Measurements from ENCODE around the gene CFAP97D1.
"Not testable (repeated sequence)": the region's sequence is repeated elsewhere in the genome, so short reads cannot be mapped to it uniquely, and the experiment has no call there.

CFAP97D1 gene

DNA sequence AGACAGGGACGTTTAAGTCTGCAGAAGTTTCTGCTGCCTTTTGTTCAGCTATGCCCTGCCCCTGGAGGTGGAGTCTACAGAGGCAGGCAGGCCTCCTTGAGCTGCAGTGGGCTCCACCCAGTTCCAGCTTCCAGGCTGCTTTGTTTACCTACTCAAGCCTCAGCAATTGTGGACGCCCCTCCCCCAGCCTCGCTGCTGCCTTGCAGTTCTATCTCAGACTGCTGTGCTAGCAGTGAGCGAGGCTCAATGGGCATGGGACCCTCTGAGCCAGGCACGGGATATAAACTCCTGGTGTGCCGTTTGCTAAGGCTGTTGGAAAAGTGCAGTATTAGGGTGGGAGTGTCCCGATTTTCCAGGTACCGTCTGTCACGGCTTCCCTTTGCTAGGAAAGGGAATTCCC, 17.8 kb downstream of the CFAP97D1 start:
- not testable (repeated sequence) for DNase-seq (ENCODE audit: low spot score)

DNA sequence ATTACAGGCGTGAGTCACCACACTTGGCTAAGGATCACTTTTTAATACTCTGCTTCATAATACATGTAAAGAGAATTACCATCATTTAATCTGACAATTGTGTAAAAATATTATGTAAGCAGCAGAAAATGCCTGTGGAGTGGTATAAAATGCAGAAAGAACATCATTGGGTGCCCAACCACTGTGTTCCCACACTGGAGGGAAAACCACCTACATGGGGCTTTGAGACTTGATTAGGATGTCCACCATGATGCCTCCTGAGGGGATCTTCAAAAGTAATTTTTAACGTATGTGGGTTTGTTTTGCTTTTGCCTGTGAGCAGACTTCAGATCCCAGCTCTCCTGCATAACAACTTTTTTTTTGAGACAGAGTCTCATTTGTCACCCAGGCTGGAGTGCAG, 18.8 kb downstream of the CFAP97D1 start:
- no peak for DNase-seq (ENCODE audit: low spot score)

DNA sequence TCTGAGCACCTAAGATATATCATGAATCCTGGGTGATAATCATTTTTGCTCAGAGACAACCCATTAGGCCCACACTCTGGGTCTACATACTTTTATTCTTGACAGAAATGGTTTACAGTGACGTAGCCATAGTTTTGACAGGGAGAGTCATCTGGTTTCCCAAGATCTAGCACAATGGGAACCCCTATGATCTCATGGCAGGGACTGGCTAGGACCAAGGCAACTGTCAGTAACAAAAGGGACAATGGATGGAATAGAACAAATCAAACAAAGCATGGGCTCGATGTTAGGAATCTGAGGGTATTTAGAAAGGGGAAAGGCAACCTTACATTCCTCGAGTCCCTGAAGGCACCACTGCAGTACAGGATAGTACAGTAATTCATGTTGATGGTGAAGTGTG, 20.5 kb downstream of the CFAP97D1 start:
- DNase-seq (ENCODE audit: low spot score): no peak

DNA sequence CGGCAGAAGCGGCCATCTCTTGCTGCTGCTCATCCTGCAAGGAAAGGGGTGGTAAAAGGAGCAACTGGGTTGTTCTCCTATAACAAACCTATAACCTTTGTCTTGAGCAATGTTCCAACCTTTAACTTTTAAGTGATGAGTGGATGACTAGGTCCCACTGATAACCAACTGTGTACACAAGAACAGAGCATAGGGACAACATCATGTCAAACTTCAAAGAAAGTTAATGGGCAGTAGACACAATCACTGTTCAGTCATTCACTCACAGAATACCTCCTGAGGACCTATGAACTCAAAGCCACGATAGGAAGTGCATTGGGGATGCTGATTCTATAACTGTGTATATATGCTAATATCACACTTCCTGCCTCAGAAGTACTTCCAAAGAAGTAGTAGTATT, 21.6 kb downstream of the CFAP97D1 start:
- DNase-seq (ENCODE audit: low spot score): no peak

DNA sequence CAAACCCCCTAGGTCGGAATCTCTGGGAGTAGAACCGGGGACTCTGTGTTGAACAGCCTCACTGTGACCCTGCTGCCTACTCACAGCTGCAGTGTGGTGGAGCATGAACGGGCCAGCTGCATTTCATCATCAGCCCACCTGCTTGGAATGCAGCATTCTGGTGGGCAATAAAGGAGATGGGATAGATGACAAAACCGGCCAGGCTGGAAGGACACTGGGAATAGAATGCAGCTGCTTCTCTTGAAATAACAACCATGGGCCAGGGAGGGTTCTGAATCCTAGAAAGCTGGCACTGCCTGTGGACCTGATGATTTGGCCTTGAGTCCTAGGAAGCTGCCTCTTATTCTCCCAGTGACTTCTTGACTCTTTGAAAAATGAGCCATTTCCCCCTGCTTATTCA, 23.5 kb downstream of the CFAP97D1 start:
- DNase-seq (ENCODE audit: low spot score): peak; percentile 29

DNA sequence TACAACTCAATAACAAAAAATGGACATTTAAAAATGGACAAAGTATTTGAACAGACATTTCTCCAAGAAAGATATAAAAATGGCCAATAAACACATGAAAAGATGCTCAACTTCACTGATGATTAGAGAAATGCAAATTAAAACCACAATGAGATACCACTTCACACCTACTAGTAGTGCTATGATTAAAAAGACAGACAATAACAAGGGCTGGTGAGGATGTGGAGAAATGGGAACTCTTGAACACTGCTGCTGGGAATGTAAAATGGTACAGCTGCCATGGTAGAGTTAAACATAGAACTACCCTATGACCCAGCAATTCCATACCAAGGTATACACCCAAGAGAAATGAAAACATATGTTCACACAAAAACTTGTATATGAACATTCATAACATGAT, 24.9 kb downstream of the CFAP97D1 start:
- no peak for DNase-seq (ENCODE audit: low spot score)

DNA sequence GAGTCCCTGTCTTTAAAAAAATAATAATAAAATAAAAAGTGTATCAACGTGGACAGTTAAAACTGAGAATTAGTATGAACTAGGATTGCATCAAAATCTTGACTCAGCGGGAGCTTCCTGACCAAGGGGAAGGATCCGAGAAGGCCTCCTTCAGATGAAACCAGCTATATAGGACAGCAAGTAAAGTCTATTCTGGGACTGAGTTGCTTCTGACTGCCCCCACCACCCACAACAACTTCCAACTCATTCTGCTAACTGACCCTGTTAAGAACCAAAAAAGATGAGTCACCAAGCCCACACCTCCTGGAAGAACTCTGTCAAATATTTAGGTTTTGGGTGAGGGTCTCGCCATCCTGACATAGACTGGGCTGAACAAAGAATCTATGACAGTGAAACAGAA, 27.8 kb downstream of the CFAP97D1 start:
- no peak for DNase-seq (ENCODE audit: low spot score)

DNA sequence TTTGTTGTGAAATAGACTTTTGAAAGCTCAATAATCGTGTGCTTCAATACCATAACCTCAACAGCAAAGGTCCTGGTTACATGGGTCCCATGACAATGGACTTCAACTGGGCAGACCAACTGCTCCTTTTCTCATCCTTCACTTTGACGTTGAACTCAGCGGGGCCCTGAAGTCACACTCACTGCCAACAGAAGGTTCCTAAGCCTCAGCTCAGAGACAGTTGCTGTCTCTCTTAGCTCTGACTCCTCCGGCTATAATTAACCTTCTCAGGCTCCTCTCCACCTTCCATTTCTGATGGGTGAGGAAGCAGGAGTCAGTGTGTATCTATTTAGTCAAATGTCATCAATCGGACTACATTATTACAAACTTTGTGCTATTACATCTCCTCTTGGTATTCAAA, 28.9 kb downstream of the CFAP97D1 start:
- DNase-seq (ENCODE audit: low spot score): no peak

DNA sequence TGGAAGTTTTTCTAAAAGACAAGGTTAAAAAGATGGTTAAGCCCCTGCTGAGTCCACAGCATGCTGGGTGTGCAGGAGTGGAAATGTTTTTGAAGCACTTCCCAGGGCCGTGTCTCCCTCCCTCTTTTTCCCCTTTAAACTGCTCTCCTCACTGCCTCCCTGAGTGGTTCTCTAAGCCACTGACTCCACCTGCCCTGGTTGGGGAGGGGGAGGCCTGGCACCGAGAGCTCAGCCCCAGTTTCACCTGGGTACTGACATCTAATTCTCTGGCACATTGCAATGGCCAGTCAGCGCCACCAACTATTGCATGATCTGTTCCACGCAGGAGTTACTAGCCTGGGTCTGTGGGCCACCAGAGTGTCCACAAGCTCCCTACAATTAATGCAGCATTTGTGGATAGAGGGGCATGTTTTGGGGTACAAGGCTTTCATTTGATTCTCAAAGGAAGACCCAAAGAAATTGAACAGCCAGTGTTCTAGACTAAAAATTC, 30.0 kb downstream of the CFAP97D1 start:
- DNase-seq (ENCODE audit: low spot score): no peak

DNA sequence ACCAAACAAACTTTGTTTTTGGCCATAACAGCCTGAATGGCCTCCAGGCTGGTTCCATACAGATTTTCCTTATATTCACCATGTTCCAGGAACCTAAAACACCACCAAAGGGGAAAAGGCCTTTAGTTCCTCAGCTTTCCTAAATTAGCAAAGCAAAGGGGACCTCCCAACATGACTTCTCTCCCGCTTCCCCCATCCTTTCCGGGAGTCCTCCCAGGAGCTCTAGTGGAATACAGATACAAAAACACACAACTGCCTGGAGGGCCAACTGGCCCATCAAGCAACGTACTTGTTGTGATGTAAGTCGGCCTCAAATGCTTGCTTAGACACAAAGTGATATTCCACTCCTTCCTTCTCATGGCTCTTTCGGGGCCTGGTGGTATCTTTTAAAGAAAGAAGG, 30.6 kb downstream of the CFAP97D1 start:
- no peak for DNase-seq (ENCODE audit: low spot score)

DNA sequence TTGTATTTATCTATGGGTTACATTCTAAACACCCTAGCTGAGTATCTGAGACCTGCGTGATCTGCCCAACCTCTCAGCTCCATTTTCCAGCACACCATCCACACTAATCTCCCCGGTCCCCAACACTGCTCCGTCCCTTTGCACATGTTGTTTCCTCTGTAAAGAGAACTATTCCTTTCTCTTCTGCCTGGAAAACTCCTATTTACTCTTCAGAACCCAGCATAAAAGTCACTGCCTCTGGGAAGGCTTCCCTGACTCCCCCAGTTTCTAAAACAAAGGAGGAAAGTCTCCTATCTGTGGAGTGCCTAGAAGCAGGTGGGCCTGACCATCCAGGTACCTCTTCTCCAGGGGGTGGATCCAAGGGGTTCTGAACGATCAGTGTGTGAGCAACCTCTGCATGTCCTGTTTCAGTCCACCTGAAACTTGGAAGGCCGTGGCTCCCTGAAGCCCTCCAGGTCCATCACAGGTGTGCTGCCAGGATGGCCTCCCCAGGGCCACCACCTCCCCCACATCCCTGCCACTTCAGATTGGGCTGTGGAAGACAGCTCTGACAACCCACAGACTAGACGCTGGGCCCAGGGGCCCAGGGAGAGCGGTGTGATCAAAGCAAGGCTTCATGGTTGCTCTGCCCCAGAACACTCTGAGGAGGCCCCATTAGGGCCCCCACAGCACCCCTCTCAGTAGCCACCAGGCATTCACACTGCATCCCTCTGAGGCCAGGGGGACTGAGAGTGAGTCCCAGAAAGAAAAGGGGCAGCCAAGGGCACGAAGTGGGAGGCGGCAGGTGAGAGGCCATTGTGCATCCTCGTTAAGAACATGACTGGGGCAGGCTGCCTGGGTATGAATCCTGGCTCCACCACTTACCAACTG, 32.4 kb downstream of the CFAP97D1 start:
- no peak for DNase-seq (ENCODE audit: low spot score)

DNA sequence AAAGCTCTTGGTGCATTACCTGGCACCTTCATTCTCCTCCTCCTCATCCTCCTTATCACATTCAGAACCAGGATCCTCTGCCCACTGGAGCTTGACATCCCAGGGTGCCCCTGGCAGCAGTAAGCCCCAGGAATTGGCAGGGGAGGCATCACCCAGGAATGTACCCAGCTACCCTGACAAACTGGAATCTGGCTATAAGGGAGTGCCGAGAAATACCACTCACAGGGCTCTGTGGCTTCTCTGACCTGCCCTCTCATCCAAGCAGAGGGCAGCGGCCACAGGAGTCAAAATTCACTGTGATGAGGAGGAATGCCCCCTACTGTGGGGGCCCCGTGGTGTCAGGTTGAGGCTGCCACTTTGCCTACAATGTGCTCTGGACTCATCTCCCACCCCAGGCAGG, 33.2 kb downstream of the CFAP97D1 start:
- DNase-seq (ENCODE audit: low spot score): no peak

DNA sequence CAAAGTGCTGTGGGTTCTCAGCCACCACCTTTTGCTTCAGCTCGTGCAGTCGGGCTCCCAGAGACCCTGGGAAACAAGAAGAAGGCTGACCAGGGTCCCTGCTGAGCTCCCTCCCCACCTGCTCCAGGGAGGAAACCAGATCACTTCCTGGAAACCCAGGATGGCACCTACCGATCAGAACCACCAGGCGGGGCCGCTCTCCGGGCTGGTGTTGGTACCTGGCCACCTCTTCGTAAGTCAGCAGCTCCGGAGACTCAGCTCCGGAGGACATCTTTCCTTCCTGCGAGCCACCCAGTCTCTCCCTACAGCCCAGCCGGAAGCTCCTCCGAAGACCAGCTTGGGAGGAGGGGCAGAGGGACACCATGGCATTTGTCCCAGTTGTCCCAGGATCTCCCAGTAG, 33.8 kb downstream of the CFAP97D1 start:
- no peak for DNase-seq (ENCODE audit: low spot score)

DNA sequence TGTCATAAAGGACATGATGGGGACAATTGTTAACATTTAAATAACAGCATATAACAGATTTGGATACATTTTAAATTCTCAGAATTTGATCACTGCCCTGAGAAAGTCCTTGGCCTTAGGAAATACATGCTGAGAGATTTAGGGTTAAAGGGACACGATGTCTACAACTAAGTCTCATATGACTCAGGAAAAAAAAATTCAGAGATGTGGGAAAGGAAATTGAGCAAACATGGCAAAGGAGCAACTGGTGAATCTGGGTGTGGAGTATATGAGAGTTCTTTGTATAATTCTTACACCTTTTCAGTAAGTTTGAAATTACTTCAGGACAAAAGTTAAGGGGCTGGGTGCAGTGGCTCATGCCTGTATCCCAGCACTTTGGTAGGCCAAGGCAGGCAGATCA, 34.5 kb downstream of the CFAP97D1 start:
- DNase-seq (ENCODE audit: low spot score): peak; percentile 83

DNA sequence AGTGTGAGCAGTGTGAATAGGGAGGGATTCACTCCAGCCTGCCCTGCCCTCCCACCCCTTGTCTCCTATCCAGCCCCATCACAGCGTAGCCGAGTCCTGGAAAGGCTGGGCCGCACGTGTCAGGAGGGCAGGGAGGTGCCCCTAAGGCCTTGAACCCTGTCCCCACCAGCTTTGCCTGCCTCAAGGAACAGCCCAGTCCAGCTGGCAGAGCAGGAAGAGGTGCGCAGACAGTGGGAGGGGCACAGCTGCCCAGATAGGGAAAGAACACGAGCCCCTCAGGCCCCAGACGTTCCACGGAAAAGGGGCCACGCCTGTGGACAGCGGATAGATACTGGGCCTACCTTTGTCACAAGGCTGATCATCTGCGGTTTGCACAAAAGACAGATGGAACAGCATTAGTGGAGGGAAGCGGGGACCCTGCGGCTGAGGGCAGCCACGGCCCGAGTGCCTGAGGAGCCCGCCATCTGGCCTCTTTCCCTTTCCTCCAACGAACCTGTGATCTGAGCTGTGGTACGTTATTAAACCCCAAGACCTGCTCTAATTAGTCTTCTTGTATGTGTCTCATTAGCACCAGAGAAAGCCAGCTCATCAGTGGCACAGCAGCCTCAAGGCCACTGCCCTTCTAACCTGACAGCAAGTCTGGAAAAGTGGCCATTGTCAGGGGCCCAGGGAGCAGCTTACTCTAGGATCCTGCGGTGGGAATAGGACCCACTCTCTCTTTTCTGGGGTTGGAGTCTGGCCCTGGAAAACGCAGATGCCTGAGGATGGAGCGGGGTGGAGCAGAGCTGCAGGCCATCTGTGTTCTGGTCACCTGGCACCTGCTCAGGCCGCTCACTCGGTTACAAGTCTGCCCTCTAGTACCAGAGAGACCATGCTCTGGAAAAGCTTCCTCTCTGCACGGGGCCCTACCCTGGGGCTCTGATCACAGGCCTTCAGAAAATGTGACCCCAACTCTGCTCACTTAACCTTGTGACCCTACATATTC, 36.4 kb downstream of the CFAP97D1 start:
- DNase-seq (ENCODE audit: low spot score): no peak

DNA sequence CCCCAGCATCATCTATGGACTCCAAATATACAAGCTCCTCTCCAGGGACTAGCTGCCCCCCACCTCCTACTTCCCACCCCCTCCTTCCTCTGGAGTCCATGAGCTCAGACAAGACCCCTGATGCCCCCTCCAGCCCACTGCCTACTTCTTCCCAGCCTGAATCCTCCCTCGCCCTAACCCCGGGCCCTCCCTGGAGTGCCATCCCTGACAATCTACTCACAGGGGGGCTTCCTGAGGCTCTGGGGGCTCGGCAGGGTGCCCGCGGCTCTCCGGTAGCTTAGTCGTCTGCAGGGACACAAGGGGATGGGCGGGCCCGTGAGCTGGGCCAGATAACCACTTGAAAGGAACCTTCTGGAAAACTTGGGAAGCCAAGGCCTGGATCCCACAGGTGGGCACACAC, 37.6 kb downstream of the CFAP97D1 start:
- DNase-seq (ENCODE audit: low spot score): no peak

DNA sequence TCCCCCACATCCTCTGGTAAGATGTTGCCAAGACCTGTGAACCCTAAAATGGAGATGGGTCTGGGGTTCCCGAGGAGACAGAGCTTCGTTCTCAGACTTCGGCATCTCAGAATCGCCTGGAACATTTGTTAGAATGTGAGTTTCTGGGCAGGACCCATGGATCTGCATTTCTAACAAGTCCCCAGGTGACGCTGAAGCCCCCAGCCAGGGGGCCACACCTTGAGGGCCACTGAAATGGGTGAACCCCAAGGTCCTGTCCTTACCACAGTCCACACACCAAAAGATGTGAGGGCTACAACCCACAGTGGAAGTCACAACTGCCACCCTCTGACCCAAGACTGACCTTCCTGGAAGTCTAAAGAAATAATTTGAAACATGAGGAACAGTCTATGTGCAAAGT, 38.7 kb downstream of the CFAP97D1 start:
- no peak for DNase-seq (ENCODE audit: low spot score)

DNA sequence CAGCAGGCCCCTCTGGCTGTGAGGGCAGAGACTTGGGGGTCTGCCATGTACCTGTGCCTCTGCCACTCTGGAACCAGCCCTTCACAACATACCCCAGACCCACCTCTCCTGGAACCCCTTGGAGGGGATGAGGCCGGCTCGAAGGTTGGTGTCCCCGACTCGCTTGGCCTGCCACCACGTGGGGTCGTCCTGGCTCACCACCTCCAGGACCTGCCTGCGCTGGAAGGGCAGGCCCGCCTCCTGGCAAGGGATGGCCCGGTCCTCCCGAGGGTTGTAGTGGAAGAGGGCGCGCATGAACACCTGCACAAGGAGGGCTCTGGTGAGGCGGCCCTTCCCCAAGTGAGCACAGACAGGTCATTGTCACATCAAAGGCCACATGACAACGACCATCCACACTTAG, 40.5 kb downstream of the CFAP97D1 start:
- no peak for DNase-seq (ENCODE audit: low spot score)

DNA sequence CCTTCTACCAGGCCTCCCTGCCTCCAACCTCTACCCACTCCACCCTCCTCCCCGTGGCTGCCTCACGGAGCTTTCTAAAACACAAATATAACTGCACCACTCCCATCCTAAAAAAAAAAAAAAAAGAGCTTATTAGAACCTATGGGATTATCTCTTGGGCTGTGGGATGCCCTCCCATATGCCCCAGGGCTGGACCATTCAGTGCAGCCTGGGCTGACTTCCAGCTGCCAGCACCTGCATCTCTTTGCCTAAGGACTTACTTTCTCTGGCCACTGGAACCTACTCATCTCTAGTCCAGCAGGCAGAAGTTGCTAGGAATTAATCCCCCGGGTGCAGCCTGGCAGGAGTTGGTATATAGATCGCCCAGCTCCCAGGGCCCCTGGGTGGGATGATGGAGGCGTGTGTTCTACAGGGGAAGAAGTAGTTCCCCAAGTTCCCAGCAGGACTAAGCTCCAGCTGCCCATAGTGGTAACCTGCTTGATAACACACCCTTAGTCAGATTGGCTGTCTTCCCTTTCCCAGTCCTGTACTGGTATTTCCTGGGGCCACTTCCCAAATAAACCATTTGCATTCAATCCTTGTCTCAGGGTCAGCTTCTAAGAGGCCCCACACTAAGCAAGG, 42.4 kb downstream of the CFAP97D1 start:
- no peak for DNase-seq (ENCODE audit: low spot score)

DNA sequence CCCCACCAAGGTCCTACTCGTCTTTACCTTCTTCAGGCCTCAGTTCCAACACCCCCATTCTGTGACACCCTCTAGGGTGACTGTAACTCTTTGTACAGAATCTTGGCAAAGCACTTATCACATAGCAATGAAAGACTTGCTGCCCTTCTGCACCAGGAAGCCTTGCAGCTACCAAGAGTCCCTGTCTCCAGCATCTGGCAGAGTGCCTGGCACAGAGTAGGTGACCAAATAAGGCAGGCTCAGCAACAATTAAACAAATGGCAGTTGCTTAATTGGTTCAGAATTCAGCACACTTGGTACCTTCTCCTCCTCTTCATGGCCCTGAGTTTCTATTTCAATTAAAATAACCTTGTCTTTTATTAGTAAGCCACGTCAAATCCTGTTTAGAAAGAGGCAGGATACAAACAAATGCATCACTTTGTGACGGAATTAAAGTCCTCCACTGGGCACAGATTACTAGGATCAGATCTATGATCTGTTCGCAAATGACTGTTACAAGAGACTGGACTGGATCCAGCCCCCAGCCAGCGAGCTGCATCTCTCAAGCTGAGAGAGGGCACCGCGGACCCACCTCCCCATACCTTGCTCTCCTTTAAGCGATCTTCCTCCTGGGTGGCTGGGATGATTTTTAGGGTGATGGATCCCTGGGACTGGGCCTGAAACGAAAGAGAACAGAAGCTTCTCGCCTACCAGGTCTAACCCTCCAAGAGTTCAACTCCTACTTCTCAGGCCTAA, 43.3 kb downstream of the CFAP97D1 start:
- DNase-seq (ENCODE audit: low spot score): no peak

DNA sequence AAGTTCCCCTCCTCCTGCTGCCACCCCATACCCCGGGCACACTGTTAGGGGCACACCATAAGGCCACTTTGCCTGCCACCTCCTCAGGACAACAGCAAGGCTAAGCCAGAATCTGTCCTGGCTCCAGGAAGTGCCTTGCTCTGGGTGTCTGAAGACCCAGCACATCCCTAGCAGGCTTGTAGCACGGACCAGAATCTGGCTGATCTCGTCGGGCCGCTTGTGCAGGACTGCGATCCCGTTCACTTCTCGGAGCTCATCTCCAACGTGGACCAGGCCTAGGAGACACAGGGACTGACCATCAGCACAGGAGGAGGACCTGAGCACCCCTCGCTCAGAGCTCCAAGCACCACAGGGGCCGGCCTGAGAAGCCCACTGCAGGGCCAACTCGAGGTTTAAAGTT, 45.3 kb downstream of the CFAP97D1 start:
- DNase-seq (ENCODE audit: low spot score): no peak

DNA sequence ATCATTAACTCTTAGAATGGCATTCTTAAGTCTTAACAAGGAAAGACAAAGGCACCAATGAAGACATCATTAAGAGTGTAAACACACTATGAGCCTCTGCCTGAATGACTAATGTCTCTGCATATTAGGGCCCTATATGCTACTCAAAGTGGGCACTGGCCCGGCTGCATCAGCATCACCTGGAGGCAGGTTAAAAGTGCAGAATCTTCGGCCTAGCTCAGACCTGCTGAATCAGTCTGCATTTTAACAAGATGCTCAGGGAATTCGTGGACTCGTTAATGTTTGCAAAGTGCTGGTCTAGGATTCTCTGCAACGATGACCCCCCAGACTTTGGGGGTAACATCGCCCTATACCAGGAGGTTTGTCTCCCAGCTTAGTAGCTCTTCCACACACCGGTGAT, 46.0 kb downstream of the CFAP97D1 start:
- DNase-seq (ENCODE audit: low spot score): no peak
